NCI-H1436 (cell line): ENCODE results near the gene ATP2A1.
"Not testable (repeated sequence)": the region's sequence is repeated elsewhere in the genome, so short reads cannot be mapped to it uniquely, and the experiment has no call there.

ENCODE experiments used
- DNase-seq: peaks from one replicate; lab custom pipeline; 2025; lab: John Stamatoyannopoulos, UW

Gene ATP2A1

GRCh38 chr16:28882551-28883160 is 4.4 kb downstream of the ATP2A1 start:
- DNase-seq: no peak

DNA sequence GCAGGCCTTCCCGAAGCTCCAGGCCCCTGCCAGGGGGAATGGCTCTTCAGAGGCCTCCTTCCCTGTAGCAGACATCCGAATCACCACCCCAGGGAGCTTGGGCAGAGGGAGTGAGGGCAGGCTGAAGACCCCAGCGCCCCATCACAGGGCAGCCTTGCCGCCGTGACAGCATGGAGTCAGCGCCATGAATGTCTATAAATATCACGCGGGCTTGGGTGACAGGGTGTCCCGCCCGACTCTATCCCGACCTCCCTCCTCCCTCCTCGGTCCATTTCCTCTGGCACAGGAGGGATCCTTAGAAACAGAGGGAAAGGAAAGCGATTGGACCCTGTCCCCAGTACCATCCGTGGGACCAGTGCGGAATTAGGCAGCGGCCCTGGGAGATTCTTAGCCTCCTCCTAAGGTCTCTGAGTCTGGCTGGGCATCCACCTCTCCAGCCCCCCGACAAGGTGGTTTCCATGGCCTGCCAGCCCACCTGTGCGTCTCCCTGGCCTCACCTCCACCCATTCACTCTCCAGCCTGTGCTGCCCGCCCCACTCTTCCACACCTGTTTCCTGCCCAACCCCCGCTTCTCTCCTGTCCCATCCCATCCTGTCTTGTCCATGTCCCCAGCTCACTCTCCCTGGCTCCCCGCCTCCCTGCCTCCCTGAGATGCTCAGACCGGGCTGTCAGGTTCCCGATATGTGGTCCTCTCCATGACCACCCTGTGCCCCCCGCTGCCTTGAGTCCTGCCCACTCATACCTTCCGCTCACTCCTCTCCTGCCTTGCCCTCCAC is 5.1 kb downstream of the ATP2A1 start:
- DNase-seq: no peak

DNA sequence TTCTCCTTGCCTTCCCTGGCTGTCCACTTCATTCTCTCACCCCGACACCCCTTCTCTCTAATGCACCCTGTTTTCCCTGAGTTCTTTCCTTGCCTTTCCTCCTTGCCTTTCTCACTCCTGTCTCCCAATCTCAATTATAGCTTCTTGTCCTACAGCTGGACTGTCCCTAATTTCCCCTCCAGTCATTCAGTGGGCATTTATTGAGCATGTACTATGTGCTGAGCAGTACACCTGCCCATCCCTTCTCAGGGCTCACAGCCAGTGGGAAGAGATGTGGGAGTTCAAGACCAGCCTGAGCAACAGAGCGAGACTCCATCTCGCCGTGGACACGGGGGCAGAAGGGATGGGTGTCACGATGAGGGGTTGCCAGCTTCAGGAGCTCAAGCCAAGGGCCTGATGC is 5.8 kb downstream of the ATP2A1 start:
- no peak for DNase-seq

- no peak for DNase-seq
Measured at GRCh38 chr16:28886945-28887344, 8.7 kb downstream of the ATP2A1 start.

- DNase-seq: not testable (repeated sequence)
Measured at GRCh38 chr16:28890355-28890754, 12.1 kb downstream of the ATP2A1 start.

GRCh38 chr16:28891964-28892890 is 13.9 kb downstream of the ATP2A1 start:
- DNase-seq: no peak

GRCh38 chr16:28893291-28893690 is 15.0 kb downstream of the ATP2A1 start:
- no peak for DNase-seq

DNA sequence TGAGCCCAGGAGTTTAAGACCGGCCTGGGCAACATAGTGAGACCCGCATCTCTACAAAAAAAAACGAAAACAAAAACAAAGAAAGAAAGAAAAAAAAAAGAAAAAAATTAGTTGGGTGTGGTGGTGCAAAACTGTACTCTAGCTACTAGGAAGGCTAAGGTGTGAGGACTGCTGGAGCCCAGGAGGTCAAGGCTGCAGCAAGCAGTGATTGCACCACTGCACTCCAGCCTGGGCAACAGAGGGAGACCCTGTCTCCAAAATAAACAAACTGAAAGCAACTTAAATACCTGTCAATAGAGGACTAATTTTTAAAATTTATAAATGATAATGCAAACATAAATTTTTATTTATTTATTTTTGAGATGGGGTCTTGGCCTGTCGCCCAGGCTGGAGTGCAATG is 17.3 kb downstream of the ATP2A1 start:
- DNase-seq: no peak

DNA sequence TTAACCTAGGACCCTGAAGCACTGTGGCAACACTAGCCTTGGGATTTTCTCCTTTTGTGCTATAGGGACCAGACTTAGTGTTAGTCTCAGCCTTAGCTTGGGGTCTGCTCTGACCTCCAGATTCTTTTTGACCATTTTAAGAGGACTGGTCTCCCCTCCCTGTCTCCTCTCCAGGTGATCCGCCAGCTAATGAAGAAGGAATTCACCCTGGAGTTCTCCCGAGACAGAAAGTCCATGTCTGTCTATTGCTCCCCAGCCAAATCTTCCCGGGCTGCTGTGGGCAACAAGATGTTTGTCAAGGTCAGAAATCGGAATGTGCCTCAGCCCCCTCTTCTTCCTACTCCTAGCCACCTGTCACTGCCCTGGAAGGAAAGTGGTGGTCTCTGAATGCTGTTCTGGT is 19.5 kb downstream of the ATP2A1 start:
- DNase-seq: no peak

- no peak for DNase-seq
Measured at GRCh38 chr16:28898266-28898665, 20.0 kb downstream of the ATP2A1 start.

DNA sequence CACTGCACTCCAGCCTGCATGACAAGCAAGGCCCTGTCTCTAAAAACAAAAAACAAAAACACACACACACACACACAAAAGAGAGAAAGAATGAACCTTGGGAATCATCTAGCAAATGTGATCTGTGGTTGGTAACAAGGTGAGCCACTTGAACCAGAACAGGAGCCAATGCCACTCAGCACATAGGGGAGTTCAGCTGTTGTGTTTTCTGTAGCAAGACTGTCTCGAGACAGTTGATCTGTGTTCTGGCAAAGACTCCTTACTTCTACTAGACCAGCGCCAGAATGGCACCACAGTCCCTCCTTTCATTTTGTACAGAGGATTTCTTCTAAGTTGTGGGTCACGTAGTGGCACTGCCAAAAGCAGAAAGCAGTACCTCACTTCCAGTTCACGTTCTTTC is 20.7 kb downstream of the ATP2A1 start:
- no peak for DNase-seq

- no peak for DNase-seq
Measured at GRCh38 chr16:28899882-28900590, 21.7 kb downstream of the ATP2A1 start.

DNA sequence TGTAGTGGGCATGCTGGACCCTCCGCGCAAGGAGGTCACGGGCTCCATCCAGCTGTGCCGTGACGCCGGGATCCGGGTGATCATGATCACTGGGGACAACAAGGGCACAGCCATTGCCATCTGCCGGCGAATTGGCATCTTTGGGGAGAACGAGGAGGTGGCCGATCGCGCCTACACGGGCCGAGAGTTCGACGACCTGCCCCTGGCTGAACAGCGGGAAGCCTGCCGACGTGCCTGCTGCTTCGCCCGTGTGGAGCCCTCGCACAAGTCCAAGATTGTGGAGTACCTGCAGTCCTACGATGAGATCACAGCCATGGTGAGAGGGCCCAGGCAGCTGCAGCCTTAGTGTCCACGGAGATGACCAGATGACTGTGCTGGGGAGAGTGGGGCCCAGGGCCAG is 22.3 kb downstream of the ATP2A1 start:
- no peak for DNase-seq

- no peak for DNase-seq
Measured at GRCh38 chr16:28901862-28902261, 23.6 kb downstream of the ATP2A1 start.

DNA sequence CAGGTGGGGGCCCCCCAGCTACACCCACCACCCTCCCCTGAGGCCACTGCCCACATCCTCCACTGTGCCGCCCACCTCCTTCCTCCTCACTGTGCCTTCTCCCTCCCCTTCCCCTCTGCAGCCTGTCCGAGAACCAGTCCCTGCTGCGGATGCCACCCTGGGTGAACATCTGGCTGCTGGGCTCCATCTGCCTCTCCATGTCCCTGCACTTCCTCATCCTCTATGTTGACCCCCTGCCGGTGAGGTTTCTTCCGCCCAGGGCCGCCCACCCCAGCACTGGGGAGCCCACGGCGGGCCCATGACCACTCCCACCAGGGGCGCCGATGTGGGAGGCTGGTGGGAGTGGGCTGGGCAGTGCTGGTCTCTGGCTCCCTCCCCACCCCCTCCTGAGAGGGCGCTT is 24.6 kb downstream of the ATP2A1 start:
- DNase-seq: no peak

GRCh38 chr16:28903344-28904042 is 25.2 kb downstream of the ATP2A1 start:
- no peak for DNase-seq

GRCh38 chr16:28904363-28904762 is 26.1 kb downstream of the ATP2A1 start:
- no peak for DNase-seq

- DNase-seq: no peak
Measured at GRCh38 chr16:28904828-28905227, 26.5 kb downstream of the ATP2A1 start.

- DNase-seq: no peak
Measured at GRCh38 chr16:28905229-28905754, 27.0 kb downstream of the ATP2A1 start.

DNA sequence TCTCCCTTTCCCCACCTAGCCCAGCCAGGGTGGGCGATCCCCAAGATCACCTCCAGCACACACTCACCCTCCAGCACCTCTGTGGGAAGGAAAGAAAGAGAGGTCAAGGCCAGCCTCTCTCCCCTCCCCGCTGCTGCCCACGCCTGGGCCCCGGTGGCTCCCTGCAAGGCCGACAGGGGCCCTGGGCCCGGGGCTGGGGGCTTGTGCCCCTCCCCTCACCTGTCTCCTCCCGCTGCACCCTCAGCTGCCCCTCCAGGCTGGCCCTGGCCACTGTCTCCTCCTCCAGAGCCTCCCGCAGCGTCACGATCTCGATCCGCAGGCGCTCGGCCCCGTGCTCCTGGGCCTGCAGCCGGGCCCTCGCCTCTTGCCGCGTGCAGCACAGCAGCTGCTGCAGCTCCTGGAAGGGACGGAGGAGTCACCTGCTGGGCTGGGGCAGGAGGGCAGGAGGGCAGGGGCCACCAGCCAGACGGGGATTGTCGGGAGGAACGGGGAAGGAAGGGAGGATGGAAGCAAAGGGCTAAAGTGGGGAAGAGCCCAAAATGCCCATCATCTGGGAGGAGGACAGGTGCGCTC is 27.6 kb downstream of the ATP2A1 start:
- no peak for DNase-seq
